ENCODE results near the gene FAM228B. TPM values are rescaled to one million over a fixed set of nuclear protein-coding genes. Genes with fewer than 3 reads are reported as not detected.

The FAM228B gene
- total RNA-seq, 2 experiments from 2014 or later, result 21.6 to 24.2 TPM

DNA sequence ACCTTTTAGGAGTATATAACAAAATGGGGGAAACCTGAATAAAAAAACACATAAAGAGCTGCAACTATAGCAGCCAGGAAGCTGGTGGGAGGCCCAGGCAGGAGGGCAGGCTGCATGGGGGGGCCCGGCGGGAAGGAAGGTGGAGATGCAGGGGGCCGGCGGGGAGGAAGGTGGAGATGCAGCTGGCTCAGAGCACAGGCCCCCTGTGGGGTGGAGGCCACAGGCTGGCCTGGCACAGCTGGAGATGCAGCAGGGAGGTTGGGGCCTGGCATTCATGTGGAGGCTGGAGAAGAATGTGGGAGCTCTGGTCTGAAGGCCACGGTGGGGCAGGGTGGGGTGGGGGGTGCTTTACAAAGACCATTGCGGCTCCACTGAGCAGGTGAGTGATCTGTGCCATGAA is 83.0 kb downstream of the FAM228B start:
- H3K27ac Mint-ChIP-seq, result no peak overlapping the region
- DNase-seq (no peak), ATAC-seq (ENCODE audit: poor library complexity) (no peak)
- Histone ChIP-seq H3K4me1 (ENCODE audit: insufficient read depth, low read length) (no peaks in the 10 kb centered on the region), H3K36me3 (ENCODE audit: insufficient read depth, low read length) (peaks cover 90% of the 10 kb centered on the region), H3K9me3 (ENCODE audit: control insufficient read depth in 1 of 2, insufficient read depth in 1 of 2, low read length in 2 of 2) (no peaks in the 10 kb centered on the region), H3K4me3 (ENCODE audit: low read length) (no peak overlapping the region), H3K27ac (ENCODE audit: low read depth in 1 of 2, low read length in 2 of 2) (no peak overlapping the region), H3K27me3 (ENCODE audit: control insufficient read depth in 1 of 2, insufficient read depth in 2 of 2, low read length in 2 of 2) (no peaks in the 10 kb centered on the region)
- H3K4me3 Mint-ChIP-seq, result no peak overlapping the region
- peaks cover 95% of the 10 kb centered on the region for H3K36me3 Mint-ChIP-seq (ENCODE audit: low read depth)
- no peaks in the 10 kb centered on the region for H3K9me3 Mint-ChIP-seq
- POLR2A ChIA-PET, result interaction anchor here (0.8 kb wide), 1 partner anchor 279 kb away, joined by 3 read pairs; the partner anchor contains the start of gene ATAD2B
- intact Hi-C loops (cut with DNase I, micrococcal nuclease), result no loop called here
- CTCF ChIA-PET, result no interaction called here
- H3K27me3 Mint-ChIP-seq, result no peaks in the 10 kb centered on the region
- no peaks in the 10 kb centered on the region for H3K4me1 Mint-ChIP-seq (ENCODE audit: low read depth)
- TF ChIP-seq, protein P1, sequence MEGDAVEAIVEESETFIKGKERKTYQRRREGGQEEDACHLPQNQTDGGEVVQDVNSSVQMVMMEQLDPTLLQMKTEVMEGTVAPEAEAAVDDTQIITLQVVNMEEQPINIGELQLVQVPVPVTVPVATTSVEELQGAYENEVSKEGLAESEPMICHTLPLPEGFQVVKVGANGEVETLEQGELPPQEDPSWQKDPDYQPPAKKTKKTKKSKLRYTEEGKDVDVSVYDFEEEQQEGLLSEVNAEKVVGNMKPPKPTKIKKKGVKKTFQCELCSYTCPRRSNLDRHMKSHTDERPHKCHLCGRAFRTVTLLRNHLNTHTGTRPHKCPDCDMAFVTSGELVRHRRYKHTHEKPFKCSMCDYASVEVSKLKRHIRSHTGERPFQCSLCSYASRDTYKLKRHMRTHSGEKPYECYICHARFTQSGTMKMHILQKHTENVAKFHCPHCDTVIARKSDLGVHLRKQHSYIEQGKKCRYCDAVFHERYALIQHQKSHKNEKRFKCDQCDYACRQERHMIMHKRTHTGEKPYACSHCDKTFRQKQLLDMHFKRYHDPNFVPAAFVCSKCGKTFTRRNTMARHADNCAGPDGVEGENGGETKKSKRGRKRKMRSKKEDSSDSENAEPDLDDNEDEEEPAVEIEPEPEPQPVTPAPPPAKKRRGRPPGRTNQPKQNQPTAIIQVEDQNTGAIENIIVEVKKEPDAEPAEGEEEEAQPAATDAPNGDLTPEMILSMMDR (IDR thresholded peaks at IDR 0.05), result no peak

DNA sequence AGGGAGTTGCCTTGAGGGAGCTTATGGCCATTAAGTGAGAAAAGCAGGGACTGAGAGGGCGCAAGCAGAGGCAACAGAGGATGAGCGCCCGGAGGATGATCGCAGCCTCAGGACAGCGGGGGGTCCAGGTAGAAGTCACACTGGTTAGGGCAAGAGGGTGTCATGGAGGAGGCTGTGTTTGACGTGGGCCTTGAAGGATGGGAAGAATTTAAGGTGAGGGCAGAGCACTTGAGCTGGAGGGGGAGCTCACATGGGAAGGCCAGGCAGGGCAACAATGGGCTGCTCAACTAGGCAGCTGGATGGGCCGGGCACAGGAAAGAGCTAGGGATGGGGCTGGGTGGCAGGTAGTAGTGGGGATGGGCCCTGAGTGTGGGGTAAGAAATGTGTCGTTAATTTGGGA is 83.4 kb downstream of the FAM228B start:
- ATAC-seq (ENCODE audit: poor library complexity), result no peak
- intact Hi-C loops (cut with DNase I, micrococcal nuclease), result no loop called here
- Mint-ChIP-seq H3K4me3 (no peak overlapping the region), H3K27me3 (no peaks in the 10 kb centered on the region), H3K36me3 (ENCODE audit: low read depth) (peaks cover 95% of the 10 kb centered on the region), H3K27ac (no peak overlapping the region), H3K4me1 (ENCODE audit: low read depth) (no peaks in the 10 kb centered on the region), H3K9me3 (no peaks in the 10 kb centered on the region)
- H3K4me3 ChIP-seq (ENCODE audit: low read length), result no peak overlapping the region
- ChIA-PET POLR2A (interaction anchor here (0.8 kb wide), 1 partner anchor 280 kb away, joined by 3 read pairs; the partner anchor contains the start of gene ATAD2B), CTCF (no interaction called here)
- TF ChIP-seq, protein P1 (IDR thresholded peaks at IDR 0.05), result no peak
- no peaks in the 10 kb centered on the region for H3K9me3 ChIP-seq (ENCODE audit: control insufficient read depth in 1 of 2, insufficient read depth in 1 of 2, low read length in 2 of 2)
- H3K36me3 ChIP-seq (ENCODE audit: insufficient read depth, low read length), result peaks cover 89% of the 10 kb centered on the region
- no peaks in the 10 kb centered on the region for H3K4me1 ChIP-seq (ENCODE audit: insufficient read depth, low read length)
- H3K27ac ChIP-seq (ENCODE audit: low read depth in 1 of 2, low read length in 2 of 2), result no peak overlapping the region
- no peak for DNase-seq
- no peaks in the 10 kb centered on the region for H3K27me3 ChIP-seq (ENCODE audit: control insufficient read depth in 1 of 2, insufficient read depth in 2 of 2, low read length in 2 of 2)

DNA sequence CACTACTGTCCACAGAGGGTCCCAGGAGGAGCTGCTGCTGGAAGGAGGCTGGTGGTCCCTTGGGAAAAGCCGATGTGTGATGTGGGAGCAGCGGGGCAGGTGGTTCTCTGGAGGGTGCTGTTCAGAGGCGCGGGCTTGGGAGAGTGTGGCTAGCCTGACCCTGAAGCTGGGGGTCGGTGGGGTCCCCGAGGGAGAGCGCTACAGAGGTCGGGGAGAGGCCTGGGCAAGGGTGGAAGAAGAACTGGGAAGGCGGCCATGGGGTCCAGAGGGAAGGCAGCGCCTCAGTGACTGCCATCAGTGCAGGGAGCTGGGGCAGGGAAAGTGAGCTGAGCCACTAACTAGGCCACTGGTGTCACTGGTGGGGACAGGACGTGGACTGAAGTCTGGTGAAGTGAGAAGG is 84.1 kb downstream of the FAM228B start:
- ChIA-PET CTCF (no interaction called here), POLR2A (no interaction called here)
- Histone ChIP-seq H3K4me3 (ENCODE audit: low read length) (no peak overlapping the region), H3K4me1 (ENCODE audit: insufficient read depth, low read length) (no peaks in the 10 kb centered on the region), H3K27me3 (ENCODE audit: control insufficient read depth in 1 of 2, insufficient read depth in 2 of 2, low read length in 2 of 2) (no peaks in the 10 kb centered on the region), H3K36me3 (ENCODE audit: insufficient read depth, low read length) (peaks cover 94% of the 10 kb centered on the region), H3K27ac (ENCODE audit: low read depth in 1 of 2, low read length in 2 of 2) (no peak overlapping the region), H3K9me3 (ENCODE audit: control insufficient read depth in 1 of 2, insufficient read depth in 1 of 2, low read length in 2 of 2) (no peaks in the 10 kb centered on the region)
- DNase-seq (no peak), ATAC-seq (ENCODE audit: poor library complexity) (no peak)
- Mint-ChIP-seq H3K4me3 (no peak overlapping the region), H3K27me3 (no peaks in the 10 kb centered on the region), H3K36me3 (ENCODE audit: low read depth) (peaks cover 97% of the 10 kb centered on the region), H3K9me3 (no peaks in the 10 kb centered on the region), H3K4me1 (ENCODE audit: low read depth) (no peaks in the 10 kb centered on the region), H3K27ac (no peak overlapping the region)
- TF ChIP-seq, protein P1 (IDR thresholded peaks at IDR 0.05), result no peak
- intact Hi-C loops (cut with DNase I, micrococcal nuclease), result no loop called here
